ENCODE measurements around the gene KCNN3.
"Not testable (repeated sequence)": the region's sequence is repeated elsewhere in the genome, so short reads cannot be mapped to it uniquely, and the experiment has no call there.

Gene KCNN3

GRCh38 chr1:154870115-154870571, at the start of gene KCNN3:
Gene KCNN3 (minus strand): TSS chr1:154870281. CDS start chr1:154869964, 317 bp downstream.
- peak; percentile 94 for DNase-seq

- DNase-seq: no peak
These were observed 43.2 kb upstream of the KCNN3 start for GRCh38 chr1:154913273-154913672.

- no peak for DNase-seq
These were observed 42.7 kb upstream of the KCNN3 start for GRCh38 chr1:154912755-154913154.

- no peak for DNase-seq
These were observed 41.8 kb upstream of the KCNN3 start for GRCh38 chr1:154911691-154912550.

- DNase-seq: no peak
These were observed 40.8 kb upstream of the KCNN3 start for GRCh38 chr1:154910851-154911250.

- no peak for DNase-seq
These were observed 38.9 kb upstream of the KCNN3 start for GRCh38 chr1:154908937-154909336.

GRCh38 chr1:154908129-154908528, 38.0 kb upstream of the KCNN3 start:
- not testable (repeated sequence) for DNase-seq

- no peak for DNase-seq
These were observed 36.6 kb upstream of the KCNN3 start for GRCh38 chr1:154906621-154907081.

- no peak for DNase-seq
These were observed 33.0 kb upstream of the KCNN3 start for GRCh38 chr1:154902938-154903566.

GRCh38 chr1:154901591-154901990, 31.5 kb upstream of the KCNN3 start:
- no peak for DNase-seq

- no peak for DNase-seq
These were observed 29.0 kb upstream of the KCNN3 start for GRCh38 chr1:154899041-154899440.

- no peak for DNase-seq
These were observed 26.7 kb upstream of the KCNN3 start for GRCh38 chr1:154896771-154897286.

GRCh38 chr1:154895798-154896197, 25.7 kb upstream of the KCNN3 start:
- no peak for DNase-seq

GRCh38 chr1:154891452-154891851, 21.4 kb upstream of the KCNN3 start:
- DNase-seq: no peak

GRCh38 chr1:154888757-154889156, 18.7 kb upstream of the KCNN3 start:
- DNase-seq: no peak

- DNase-seq: no peak
These were observed 16.4 kb upstream of the KCNN3 start for GRCh38 chr1:154886281-154887015.

- DNase-seq: peak; percentile 43
These were observed 15.0 kb upstream of the KCNN3 start for GRCh38 chr1:154884869-154885701.

- no peak for DNase-seq
These were observed 14.1 kb upstream of the KCNN3 start for GRCh38 chr1:154883919-154884868.

- DNase-seq: no peak
These were observed 11.9 kb upstream of the KCNN3 start for GRCh38 chr1:154881820-154882535.

- no peak for DNase-seq
These were observed 10.6 kb upstream of the KCNN3 start for GRCh38 chr1:154880671-154881070.
